ENCODE data around the gene HK1. TPM values are rescaled to one million over a fixed set of nuclear protein-coding genes. Genes with fewer than 3 reads are reported as not detected.
A peak's percentile ranks its signal among the peaks of the same experiment; 100 is the strongest.

HK1 gene
- total RNA-seq, 1 experiment from 2014 or later, result 35.2 TPM

DNA sequence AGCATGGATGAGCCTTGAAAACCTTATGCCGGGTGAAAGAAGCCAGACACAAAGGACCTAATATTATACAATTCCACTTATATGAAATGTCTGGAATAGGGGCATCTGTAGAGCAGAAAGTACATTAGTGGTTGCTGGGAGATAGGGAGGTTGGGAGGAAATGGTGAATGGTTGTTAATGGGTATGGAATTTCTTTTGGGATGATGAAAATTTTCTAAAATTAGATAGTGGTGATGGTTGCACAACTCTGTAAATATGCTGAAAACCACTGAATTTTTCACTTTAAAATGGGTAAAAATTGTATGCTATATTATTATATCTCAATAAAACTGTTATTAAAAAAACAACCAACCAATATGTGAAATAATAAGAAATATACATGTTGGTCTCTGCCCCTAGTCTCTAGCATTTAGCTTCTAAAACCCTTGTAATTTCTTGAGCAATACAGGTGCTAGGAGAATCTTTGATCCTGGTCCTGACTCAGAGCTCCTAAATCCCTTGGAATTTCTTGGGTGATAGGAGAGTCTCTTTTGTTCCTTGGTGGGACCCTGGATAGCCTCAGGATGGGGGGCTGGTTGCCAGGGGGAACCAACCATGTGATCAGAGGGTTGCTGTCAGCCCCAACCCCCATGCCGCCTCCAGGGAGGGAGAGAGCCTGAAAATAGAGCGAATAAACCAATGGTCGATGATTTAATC is 74.4 kb downstream of the HK1 start:
- no peaks in the 10 kb centered on the region for H3K9me3 ChIP-seq (replicated peaks)
- no peak overlapping the region for H3K4me3 ChIP-seq
- H3K4me1 ChIP-seq, result no peaks in the 10 kb centered on the region
- no peaks in the 10 kb centered on the region; the same call in 1 of the 2 replicates for H3K36me3 ChIP-seq
- H3K27ac ChIP-seq, result no peak overlapping the region
- H3K27me3 ChIP-seq, result no peaks in the 10 kb centered on the region
- DNase-seq, result no peak

DNA sequence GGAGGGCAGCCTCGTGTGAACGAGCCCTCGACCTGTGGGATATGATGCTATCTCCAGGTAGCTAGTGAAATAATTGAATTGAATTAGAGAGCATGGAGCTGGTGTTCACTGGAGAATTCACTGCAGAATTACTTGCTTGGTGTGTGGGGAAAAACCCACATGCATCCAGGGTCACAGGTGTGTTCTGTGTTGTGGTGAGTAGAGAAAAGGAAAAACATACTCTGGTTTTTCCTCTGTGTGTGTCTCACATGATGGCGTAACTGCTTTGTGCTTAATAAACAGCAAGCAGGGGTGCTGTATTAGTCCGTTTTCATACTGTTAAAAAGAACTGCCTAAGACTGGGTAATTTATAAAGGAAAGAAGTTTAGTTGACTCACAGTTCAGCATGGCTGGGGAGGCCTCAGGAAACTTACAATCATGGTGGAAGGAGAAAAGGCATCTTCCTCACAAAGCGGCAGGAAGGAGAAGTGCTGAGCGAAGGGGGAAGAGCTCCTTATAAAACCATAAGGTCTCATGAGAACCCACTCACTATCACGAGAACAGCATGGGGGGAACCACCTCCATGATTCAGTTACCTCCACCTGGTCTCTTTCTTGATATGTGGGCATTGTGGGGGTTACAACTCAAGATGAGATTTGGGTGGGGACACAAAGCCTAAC is 75.8 kb downstream of the HK1 start:
- no peak overlapping the region for H3K27ac ChIP-seq
- no peaks in the 10 kb centered on the region; the same call in 1 of the 2 replicates for H3K36me3 ChIP-seq
- no peak for DNase-seq
- no peaks in the 10 kb centered on the region for H3K4me1 ChIP-seq
- no peaks in the 10 kb centered on the region for H3K27me3 ChIP-seq
- no peaks in the 10 kb centered on the region for H3K9me3 ChIP-seq (replicated peaks)
- no peak overlapping the region for H3K4me3 ChIP-seq

DNA sequence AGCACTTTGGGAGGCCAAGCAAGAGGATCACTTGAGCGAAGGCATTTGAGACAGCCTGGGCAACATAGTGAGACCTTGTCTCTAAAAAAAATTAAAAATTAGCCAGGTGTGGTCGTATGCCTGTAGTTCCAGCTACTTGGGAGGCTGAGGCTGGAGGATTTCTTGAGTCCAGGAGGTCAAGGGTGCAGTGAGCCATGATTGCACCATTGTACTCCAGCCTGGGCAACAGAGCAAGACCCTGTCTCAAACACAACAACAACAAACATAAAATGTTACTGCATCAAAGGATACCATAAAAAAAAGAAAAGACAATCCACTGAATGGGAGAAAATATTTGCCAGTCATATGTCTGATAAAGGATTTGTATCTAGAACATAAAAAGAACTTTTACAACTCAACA is 77.9 kb downstream of the HK1 start:
- Histone ChIP-seq H3K4me3 (no peak overlapping the region), H3K36me3 (no peaks in the 10 kb centered on the region), H3K27ac (no peak overlapping the region), H3K9me3 (replicated peaks) (no peaks in the 10 kb centered on the region), H3K4me1 (no peaks in the 10 kb centered on the region), H3K27me3 (no peaks in the 10 kb centered on the region)
- no peak for DNase-seq

DNA sequence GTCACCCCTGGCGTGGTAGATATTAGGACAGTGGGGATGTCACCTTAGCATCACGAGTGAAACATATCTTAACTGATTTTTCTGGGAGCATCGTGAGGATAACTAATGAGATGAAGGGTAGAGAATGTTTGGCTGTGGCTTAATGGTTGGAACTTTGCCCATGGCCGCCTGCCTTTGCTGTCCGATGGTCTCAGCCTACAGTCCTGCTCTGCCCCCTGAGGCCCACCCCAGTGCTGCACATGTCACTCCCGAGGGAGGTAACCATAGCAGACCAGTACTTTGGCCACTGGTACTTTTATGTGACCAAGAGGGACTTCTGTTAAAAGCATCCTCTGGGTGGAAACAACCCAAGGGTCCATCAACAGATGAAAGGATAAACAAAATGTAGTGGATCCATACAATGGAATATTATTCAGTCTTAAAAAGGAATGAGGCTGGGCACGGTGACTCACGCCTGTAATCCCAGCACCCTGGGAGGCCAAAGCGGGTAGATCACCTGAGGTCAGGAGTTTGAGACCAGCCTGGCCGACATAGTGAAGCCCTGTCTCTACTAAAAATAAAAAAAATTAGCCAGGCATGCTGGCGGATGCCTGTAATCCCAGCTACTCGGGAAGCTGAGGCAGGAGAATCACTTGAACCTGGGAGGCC is 80.0 kb downstream of the HK1 start:
- H3K4me3 ChIP-seq, result no peak overlapping the region
- no peaks in the 10 kb centered on the region for H3K4me1 ChIP-seq
- H3K27ac ChIP-seq, result no peak overlapping the region
- no peak for DNase-seq
- no peaks in the 10 kb centered on the region for H3K36me3 ChIP-seq
- H3K9me3 ChIP-seq (replicated peaks), result no peaks in the 10 kb centered on the region
- H3K27me3 ChIP-seq, result no peaks in the 10 kb centered on the region

DNA sequence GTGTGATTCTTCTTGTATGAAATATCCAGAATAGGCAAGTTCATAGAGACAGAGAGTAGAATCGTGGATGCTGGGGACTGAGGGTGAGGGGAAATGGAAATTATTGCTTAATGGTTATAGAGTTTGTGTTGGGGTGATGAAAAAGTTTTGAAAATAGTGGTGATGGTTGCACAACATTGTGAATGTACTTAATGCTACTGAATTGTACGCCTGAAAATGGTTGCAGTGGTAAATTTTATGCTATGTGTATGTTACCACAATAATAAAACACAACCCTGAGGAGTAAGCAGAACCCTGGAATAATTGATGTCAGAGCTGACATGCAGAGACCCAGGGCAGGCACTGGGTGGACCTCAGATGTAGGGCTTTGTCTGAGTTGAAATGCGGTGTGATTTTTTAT is 80.9 kb downstream of the HK1 start:
- Histone ChIP-seq H3K36me3 (no peaks in the 10 kb centered on the region), H3K27me3 (no peaks in the 10 kb centered on the region), H3K27ac (no peak overlapping the region), H3K4me1 (no peaks in the 10 kb centered on the region), H3K9me3 (replicated peaks) (no peaks in the 10 kb centered on the region), H3K4me3 (no peak overlapping the region)
- no peak for DNase-seq

DNA sequence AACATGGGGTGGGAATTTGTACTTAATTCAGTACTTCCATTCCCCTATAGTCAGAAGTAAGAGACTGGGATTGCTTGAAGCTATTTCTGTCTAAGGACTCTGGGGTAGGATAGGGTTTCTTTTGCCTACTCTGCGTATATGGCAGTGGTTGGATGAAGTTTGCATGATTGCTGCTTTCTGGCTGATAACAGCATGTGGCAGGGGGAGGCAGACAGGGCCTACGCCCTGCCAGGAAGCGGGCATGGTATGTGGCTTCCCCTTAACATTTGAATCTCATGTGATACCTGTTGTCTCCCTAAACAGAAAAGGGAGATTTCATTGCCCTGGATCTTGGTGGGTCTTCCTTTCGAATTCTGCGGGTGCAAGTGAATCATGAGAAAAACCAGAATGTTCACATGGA is 81.3 kb downstream of the HK1 start:
- Histone ChIP-seq H3K36me3 (no peaks in the 10 kb centered on the region), H3K27ac (no peak overlapping the region), H3K27me3 (no peaks in the 10 kb centered on the region), H3K4me3 (no peak overlapping the region), H3K4me1 (no peaks in the 10 kb centered on the region), H3K9me3 (replicated peaks) (no peaks in the 10 kb centered on the region)
- no peak for DNase-seq

DNA sequence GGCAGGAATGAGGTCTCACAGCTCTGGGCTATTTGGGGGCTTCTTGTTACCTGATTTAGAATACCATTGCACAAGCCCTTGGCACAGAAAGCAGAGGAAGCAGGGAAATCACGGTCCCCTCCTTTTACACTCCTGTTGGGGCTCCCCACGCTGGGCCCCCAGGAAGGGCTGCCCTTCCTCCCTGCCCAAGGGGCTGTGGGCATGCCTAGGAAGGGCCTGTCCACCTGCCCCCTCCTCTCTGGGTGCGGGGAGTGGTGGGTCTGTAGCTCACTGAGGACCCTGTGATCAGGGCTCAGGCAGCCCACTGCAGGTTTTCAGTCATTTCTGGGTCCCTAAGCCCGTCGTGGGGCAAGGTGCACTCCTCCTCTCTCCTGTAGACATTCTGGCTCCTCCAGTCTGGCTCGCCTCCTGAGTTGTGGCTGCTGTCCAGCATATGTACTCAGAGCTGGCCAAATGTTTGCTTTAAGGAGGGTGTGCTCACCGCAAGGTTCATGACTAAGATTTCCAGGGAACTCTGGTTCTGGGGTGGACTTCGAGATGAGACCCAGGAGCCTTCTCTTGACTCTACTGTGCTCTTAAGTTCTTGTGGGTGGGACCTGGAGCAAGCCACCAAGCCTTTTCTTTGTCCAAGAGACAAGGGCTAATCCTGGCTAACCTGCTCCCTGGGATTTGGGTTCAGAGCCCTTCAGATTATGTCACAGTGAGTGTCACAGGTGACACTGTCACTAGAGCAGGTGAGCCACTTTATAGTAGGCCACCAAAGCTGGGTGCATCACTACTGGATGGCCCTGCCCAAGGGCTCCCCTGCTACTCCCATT is 82.4 kb downstream of the HK1 start:
- Histone ChIP-seq H3K4me3 (no peak overlapping the region), H3K4me1 (no peaks in the 10 kb centered on the region), H3K36me3 (no peaks in the 10 kb centered on the region), H3K9me3 (replicated peaks) (no peaks in the 10 kb centered on the region), H3K27ac (no peak overlapping the region), H3K27me3 (no peaks in the 10 kb centered on the region)
- no peak for DNase-seq

DNA sequence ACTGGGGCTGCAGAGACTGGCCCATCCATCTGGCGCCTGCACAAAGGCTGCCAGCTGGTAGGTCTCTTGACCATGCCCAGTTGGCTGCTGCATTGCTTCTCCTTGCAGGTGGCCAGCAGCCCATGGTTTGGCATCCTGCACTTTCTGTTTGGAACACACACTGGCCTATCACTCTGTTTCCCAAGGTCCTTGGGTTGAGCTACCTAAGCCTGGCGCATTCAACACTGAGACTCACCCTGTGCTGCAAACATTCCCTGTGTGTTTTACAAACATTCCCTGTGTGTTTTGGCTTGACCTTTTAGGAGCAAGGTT is 83.0 kb downstream of the HK1 start:
- no peak overlapping the region for H3K4me3 ChIP-seq
- H3K27ac ChIP-seq, result no peak overlapping the region
- no peaks in the 10 kb centered on the region for H3K9me3 ChIP-seq (replicated peaks)
- no peaks in the 10 kb centered on the region for H3K4me1 ChIP-seq
- no peaks in the 10 kb centered on the region for H3K36me3 ChIP-seq
- DNase-seq, result no peak
- H3K27me3 ChIP-seq, result no peaks in the 10 kb centered on the region

DNA sequence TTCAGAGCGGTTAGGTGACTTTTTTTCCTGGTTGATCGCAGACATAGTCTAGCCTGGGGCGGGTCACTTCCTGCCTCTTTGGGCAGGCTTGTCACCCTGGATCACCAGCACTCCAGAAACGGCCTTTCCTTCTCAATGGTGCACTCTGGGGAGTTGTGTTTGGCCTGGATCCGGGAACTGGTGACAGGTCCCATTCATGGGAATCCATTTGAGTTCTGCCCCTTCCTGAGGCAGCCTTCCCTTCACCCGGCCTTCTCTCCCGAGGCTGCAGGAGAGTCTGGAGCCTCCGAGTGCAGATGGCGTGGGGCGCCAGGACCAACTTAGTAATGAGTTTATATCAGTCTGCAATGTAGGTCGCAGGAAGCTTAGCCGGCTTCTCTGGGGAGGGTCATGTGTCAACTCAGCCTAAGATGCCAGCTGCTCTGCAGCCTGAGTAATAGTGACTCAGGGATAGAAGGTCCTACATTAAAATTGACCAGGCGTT is 84.2 kb downstream of the HK1 start:
- peak; percentile 15 to 20 for DNase-seq
- H3K27me3 ChIP-seq, result no peaks in the 10 kb centered on the region
- no peaks in the 10 kb centered on the region for H3K4me1 ChIP-seq
- no peak overlapping the region for H3K4me3 ChIP-seq
- H3K9me3 ChIP-seq (replicated peaks), result no peaks in the 10 kb centered on the region
- H3K27ac ChIP-seq, result no peak overlapping the region
- no peaks in the 10 kb centered on the region for H3K36me3 ChIP-seq

DNA sequence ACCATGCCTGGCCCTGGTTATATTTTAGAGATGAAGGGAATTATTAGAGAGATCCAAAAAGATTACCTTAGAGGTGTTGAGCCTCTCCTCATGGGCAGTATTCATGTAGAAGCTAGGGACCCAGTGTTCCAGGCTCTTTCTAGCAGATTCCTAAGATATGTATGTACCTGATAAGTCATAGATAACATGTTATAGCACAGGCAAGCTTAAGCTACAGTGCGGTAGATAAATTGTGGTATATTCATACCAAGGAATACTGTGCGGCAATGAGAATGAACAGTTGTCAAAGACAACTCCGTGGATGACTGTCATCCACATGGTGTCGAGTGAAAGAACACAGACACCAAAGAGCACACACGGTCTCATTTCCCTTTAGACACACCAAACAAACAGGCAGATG is 85.4 kb downstream of the HK1 start:
- H3K27ac ChIP-seq, result no peak overlapping the region
- no peaks in the 10 kb centered on the region for H3K9me3 ChIP-seq (replicated peaks)
- H3K4me3 ChIP-seq, result no peak overlapping the region
- no peaks in the 10 kb centered on the region for H3K4me1 ChIP-seq
- H3K27me3 ChIP-seq, result no peaks in the 10 kb centered on the region
- H3K36me3 ChIP-seq, result no peaks in the 10 kb centered on the region
- DNase-seq, result no peak

DNA sequence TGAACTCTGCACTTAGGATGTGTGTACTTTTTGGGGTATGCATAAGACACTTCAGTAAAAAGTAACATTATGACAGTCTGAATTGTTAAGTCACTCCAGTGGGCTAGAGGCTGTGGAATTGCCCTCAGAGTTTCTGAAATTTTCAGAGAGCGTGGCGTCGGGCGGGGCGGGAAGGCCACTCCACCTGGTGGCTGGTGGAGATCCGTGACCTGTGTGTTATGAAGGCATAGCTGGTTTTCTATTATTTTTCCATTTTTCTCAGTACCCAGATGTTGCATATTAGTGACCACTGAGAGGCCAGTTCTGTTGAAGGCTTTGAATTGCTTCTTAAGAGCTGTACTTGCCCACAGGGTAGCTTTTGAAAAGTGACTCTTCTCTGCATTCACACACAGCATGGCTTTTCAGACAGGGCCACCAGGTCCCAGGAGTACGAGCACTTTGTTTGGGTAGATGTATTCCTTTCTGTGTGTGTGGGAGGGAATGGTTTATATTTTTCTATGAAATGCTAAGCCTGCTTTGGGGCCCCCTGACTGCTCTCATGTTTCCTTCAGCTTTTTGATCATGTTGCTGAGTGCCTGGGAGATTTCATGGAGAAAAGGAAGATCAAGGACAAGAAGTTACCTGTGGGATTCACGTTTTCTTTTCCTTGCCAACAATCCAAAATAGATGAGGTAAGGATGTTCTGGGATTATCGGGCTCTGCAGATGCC is 86.1 kb downstream of the HK1 start:
- no peak for DNase-seq
- Histone ChIP-seq H3K36me3 (no peaks in the 10 kb centered on the region), H3K27me3 (no peaks in the 10 kb centered on the region), H3K27ac (no peak overlapping the region), H3K9me3 (replicated peaks) (no peaks in the 10 kb centered on the region), H3K4me1 (no peaks in the 10 kb centered on the region), H3K4me3 (no peak overlapping the region)

DNA sequence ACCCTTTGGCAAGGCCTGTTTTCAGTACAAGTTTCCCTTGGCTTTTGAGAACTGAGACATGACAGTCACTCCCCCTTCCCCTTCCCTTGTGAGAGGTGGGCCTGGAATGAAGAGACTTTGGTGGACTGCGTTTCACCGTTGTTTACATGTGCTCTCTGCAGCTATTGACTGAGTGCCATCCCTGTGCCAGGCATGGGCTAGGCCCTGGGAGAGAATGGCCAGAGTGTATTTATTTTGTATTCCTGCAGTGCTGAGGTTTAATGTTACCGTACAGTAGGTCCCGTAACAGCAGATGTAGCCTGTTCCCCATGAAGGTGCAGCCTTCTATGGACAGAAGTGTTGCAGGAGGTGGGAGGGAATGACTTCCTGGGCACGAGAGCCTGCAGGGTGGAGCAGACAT is 88.4 kb downstream of the HK1 start:
- no peak for DNase-seq
- Histone ChIP-seq H3K4me3 (no peak overlapping the region), H3K27me3 (no peaks in the 10 kb centered on the region), H3K9me3 (replicated peaks) (no peaks in the 10 kb centered on the region), H3K27ac (no peak overlapping the region), H3K36me3 (no peaks in the 10 kb centered on the region), H3K4me1 (no peaks in the 10 kb centered on the region)

DNA sequence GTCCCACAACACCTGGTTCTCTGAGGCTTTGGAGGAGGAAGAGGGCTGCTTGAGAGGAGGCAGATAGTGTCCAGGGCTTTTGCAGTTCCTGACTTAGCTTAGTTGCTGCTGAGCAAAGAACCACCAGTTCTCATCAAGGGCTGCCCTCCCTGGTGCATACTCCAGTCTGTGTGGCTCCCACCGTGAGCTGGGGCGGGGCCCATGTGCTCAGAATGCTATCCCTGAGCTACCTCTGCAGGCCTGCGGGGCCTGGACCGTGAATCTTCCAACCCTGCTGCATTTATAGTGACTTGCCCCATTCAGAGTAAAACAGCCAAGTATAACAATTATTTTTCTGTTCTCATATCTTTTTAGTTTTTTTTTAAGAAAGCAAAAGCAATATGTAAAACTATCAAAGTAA is 89.2 kb downstream of the HK1 start:
- Histone ChIP-seq H3K4me1 (no peaks in the 10 kb centered on the region), H3K36me3 (no peaks in the 10 kb centered on the region), H3K4me3 (no peak overlapping the region), H3K27me3 (no peaks in the 10 kb centered on the region), H3K27ac (no peak overlapping the region), H3K9me3 (replicated peaks) (no peaks in the 10 kb centered on the region)
- DNase-seq, result no peak

DNA sequence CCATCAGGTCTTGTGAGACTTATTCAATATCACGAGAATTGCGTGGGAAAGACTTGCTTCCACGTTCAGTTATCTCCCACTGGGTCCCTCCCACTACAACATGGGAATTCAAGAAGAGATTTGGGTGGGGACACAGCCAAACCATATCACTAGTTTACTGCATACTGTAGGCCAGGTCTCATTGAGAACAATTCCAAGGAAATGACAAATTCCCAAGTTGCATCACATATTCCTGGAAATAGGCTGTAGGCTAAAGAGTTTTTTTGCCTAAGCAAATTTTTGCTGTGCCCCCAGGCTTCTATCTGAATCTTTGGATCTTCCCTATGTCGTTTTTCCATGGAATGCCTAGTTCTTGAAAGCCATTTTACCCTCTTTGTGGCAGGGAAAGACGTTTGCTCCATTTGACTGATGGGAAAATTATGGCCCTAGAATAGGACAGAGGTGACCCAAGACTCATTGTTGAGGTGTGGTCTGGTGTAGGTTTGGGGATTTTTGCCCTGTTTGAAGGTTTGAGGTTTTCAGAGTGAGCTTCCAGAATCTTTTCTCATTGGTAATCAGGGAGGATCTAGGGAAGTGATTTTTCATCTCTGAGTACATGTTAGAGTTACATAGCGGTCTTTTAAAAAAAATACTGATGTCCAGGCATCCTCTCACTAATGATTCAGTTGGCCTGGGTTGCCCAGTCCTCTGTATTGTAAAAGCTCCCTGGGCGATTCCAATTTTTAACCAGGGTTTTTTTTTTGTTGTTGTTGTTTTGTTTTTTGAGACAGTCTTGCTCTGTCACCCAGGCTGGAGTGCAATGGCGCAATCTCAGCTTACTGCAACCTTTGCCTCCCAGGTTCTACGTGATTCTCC is 94.1 kb downstream of the HK1 start:
- no peak for DNase-seq
- H3K4me3 ChIP-seq, result no peak overlapping the region
- no peaks in the 10 kb centered on the region for H3K9me3 ChIP-seq (replicated peaks)
- H3K27ac ChIP-seq, result no peak overlapping the region
- no peaks in the 10 kb centered on the region for H3K4me1 ChIP-seq
- H3K27me3 ChIP-seq, result no peaks in the 10 kb centered on the region
- no peaks in the 10 kb centered on the region for H3K36me3 ChIP-seq

All from SJCRH30 (cell line).